Smooth muscle cell (in vitro differentiated cells): ENCODE data around the gene OTOP1. TPM values are rescaled to one million over a fixed set of nuclear protein-coding genes. Genes with fewer than 3 reads are reported as not detected.
"Not testable (repeated sequence)": the region's sequence is repeated elsewhere in the genome, so short reads cannot be mapped to it uniquely, and the experiment has no call there.

Experiments
- DNase-seq: peaks from one replicate; lab custom pipeline; 2025; ENCODE audit not compliant: unreplicated experiment; lab: John Stamatoyannopoulos, UW
- H2AFZ ChIP-seq: fragments of 200-600 bp; sonication (generic); 2 replicates; pipeline ENCODE4 v1.6.0; 2016; ENCODE audit warnings: antibody characterized with exemption, low read depth, mild to moderate bottlenecking
- H3F3A ChIP-seq: fragments of 200-600 bp; sonication (generic); 2 replicates; pipeline ENCODE4 v1.6.0; 2017; ENCODE audit warnings: antibody characterized with exemption, low read depth
- H3K27ac ChIP-seq: fragments of 200-600 bp; sonication (generic); 2 replicates; pipeline ENCODE4 v1.5.1; 2016; ENCODE audit warnings: low read depth, mild to moderate bottlenecking
- H3K27me3 ChIP-seq: fragments of 200-600 bp; sonication (generic); 2 replicates; pipeline ENCODE4 v1.6.1; 2016; ENCODE audit warnings: low read depth, mild to moderate bottlenecking
- H3K36me3 ChIP-seq: fragments of 200-600 bp; sonication (generic); 2 replicates; pipeline ENCODE4 v1.5.1; 2016; ENCODE audit warnings: low read depth
- H3K4me1 ChIP-seq: fragments of 200-600 bp; sonication (generic); 2 replicates; pipeline ENCODE4 v1.5.1; 2016; ENCODE audit warnings: low read depth
- H3K4me2 ChIP-seq: fragments of 200-600 bp; sonication (generic); 2 replicates; pipeline ENCODE4 v1.6.0; 2016; ENCODE audit warnings: mild to moderate bottlenecking
- H3K4me3 ChIP-seq: fragments of 200-600 bp; sonication (generic); 2 replicates; pipeline ENCODE4 v1.5.1; 2016; ENCODE audit warnings: mild to moderate bottlenecking
- H3K79me2 ChIP-seq: fragments of 200-600 bp; sonication (generic); 2 replicates; pipeline ENCODE4 v1.6.0; 2016; ENCODE audit warnings: low read depth, mild to moderate bottlenecking
- H3K9ac ChIP-seq: fragments of 200-600 bp; sonication (generic); 2 replicates; pipeline ENCODE4 v1.6.0; 2016; ENCODE audit warnings: low read depth
- H3K9me3 ChIP-seq: fragments of 200-600 bp; sonication (generic); replicated peaks from 2 replicates; pipeline ENCODE4 v1.5.1; 2016; ENCODE audit warnings: low read depth
- H4K20me1 ChIP-seq: fragments of 200-600 bp; sonication (generic); 2 replicates; pipeline ENCODE4 v1.6.0; 2016; ENCODE audit warnings: low read depth
- CTCF ChIP-seq: fragments of 200-600 bp; sonication (generic); IDR thresholded peaks from 2 replicates; pipeline ENCODE4 v1.5.1; 2017; ENCODE audit warnings: borderline replicate concordance, mild to moderate bottlenecking, antibody characterized with exemption; ENCODE audit not compliant: insufficient read depth, poor library complexity, severe bottlenecking
- WGBS: methylation state at CpG from one replicate; pipeline ENCODE4 v1.1.7; 2016; ENCODE audit warnings: low lambda C conversion rate; 5-methylcytosine and 5-hydroxymethylcytosine counted together
- polyA plus RNA-seq: library from polyadenylated mRNA; unstranded; fragments of >200 nt; fragmentation: Nextera tagmentation; extraction: Ambion mirVana; gene quantifications from 2 replicates; pipeline ENCODE4 v1.2.1, GENCODE V29; 2016
- total RNA-seq: library from RNA; depleted of rRNA; stranded (reverse); fragments of >200 nt; gene quantifications from 2 replicates; pipeline ENCODE4 v1.2.3, GENCODE V29; 2014

The OTOP1 gene
- total and polyA plus RNA-seq, 2 experiments from 2014 or later: not detected

DNA sequence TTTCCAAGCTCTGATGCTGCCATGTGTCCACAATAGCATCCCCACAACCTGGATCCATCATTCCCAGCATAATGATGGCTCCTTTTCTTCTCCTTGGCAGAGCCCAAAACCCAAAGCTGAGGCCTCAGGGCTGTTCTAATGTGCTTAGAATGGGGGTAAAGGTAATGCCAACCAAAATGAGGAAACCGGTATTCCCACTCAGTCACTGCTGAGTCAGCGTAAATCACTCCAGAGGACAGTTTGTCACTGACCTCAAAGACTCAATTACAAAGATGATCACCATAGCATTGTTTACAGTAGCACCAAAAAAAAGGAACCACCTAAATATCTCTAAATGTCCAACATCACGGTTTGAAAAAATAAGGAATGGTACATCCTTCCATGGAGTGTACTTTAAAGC, 41.2 kb downstream of the OTOP1 start:
- no peaks in the 10 kb centered on the region for H3F3A ChIP-seq
- no peaks in the 10 kb centered on the region for H3K79me2 ChIP-seq
- WGBS: 87% methylated on average over 3 of the region's 3 CpGs
- no peaks in the 10 kb centered on the region for H3K36me3 ChIP-seq
- H3K4me1 ChIP-seq: no peaks in the 10 kb centered on the region
- H3K4me2 ChIP-seq: no peak overlapping the region
- H3K9me3 ChIP-seq: no peaks in the 10 kb centered on the region
- H3K9ac ChIP-seq: no peak overlapping the region
- DNase-seq: no peak
- no peaks in the 10 kb centered on the region for H4K20me1 ChIP-seq
- no peak for TF ChIP-seq CTCF
- no peak overlapping the region for H3K27ac ChIP-seq
- H3K4me3 ChIP-seq: no peak overlapping the region
- no peak overlapping the region for H2AFZ ChIP-seq
- peaks cover 15% of the 10 kb centered on the region for H3K27me3 ChIP-seq

DNA sequence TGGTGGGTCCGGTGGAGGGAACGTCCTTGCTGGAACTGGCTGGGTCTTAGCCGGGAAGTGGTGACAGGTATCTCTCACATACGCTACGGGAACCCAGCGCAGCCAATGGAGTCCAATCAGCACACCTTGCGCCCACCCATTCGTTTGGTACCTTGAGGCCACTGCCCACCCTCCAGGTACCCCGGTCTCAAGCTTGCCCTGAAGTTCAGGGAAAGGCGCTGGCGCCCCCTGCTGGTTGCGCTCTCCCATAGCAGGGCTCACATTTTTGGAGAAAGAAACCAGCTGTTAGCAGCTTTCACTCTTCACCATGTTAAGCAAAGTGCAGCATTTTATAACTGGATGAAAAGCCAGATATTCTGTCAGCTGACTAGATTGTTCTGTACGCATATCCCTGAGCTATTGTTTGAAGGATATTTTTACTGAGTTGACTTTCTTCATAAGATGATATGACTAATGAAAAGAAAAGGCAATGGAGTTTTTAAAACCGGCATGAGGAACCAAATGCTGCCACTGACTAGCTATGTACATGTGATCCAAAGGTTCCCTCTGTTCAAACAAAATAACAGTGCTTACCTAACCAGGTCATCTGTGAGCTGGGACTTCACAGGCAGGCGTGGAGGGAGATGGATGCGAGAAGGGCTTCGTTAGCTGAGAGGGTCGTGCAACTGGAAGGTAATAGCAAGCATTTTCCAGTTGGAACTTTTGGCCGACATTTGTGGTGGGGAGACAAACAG, 43.7 kb downstream of the OTOP1 start:
- H3F3A ChIP-seq: no peaks in the 10 kb centered on the region
- no peak for DNase-seq

DNA sequence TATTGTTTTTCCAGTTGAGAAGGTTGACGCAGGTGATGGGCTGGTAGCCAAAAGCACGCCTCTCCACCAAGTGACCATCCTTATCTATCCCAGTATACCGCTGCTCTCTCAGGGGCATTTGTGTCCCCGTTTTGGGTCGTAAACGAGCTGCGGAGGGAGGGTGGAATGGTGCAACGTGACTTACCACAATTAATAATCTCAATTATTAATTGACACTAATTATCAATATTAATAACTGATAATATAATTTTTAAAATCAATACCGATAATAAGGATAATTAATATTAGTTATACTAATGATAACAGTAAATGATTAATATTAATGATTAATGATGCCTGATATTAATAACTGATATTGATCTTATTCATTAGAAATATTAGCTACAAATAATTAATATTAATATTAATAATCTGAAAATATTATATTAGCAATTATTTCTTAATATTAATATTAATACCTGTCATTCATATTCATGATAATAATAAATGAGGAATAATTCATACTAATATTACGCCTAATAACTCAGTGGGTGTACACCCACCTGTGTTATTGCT, 56.1 kb downstream of the OTOP1 start:
- no peaks in the 10 kb centered on the region for H3K79me2 ChIP-seq
- H3K27me3 ChIP-seq: peaks cover 14% of the 10 kb centered on the region
- no peak overlapping the region for H3K27ac ChIP-seq
- H3K9me3 ChIP-seq: no peaks in the 10 kb centered on the region
- DNase-seq: no peak
- no peaks in the 10 kb centered on the region for H3K36me3 ChIP-seq
- H3F3A ChIP-seq: no peaks in the 10 kb centered on the region
- 93% methylated on average over 10 of the region's 10 CpGs for WGBS
- no peak overlapping the region for H3K9ac ChIP-seq
- no peak for TF ChIP-seq CTCF
- no peak overlapping the region for H2AFZ ChIP-seq
- H3K4me1 ChIP-seq: no peaks in the 10 kb centered on the region
- no peaks in the 10 kb centered on the region for H4K20me1 ChIP-seq
- H3K4me3 ChIP-seq: no peak overlapping the region
- H3K4me2 ChIP-seq: no peak overlapping the region

More for the DNA sequence above, 43.7 kb downstream of the OTOP1 start:
- no peak overlapping the region for H3K27ac ChIP-seq
- 45% methylated on average over 19 of the region's 19 CpGs for WGBS
- H3K79me2 ChIP-seq: no peaks in the 10 kb centered on the region
- H2AFZ ChIP-seq: no peak overlapping the region
- TF ChIP-seq CTCF: peak; percentile 86
- H3K36me3 ChIP-seq: no peaks in the 10 kb centered on the region
- H4K20me1 ChIP-seq: no peaks in the 10 kb centered on the region
- H3K4me2 ChIP-seq: no peak overlapping the region
- H3K27me3 ChIP-seq: peaks cover 21% of the 10 kb centered on the region
- H3K4me3 ChIP-seq: no peak overlapping the region
- H3K9ac ChIP-seq: no peak overlapping the region
- no peaks in the 10 kb centered on the region for H3K9me3 ChIP-seq
- H3K4me1 ChIP-seq: no peaks in the 10 kb centered on the region

GRCh38 chr4:4167981-4168780, 58.5 kb downstream of the OTOP1 start:
- not testable (repeated sequence) for H3K9me3 ChIP-seq, H2AFZ ChIP-seq, H3K27ac ChIP-seq, H4K20me1 ChIP-seq, DNase-seq, H3K4me1 ChIP-seq, H3K4me2 ChIP-seq, H3K9ac ChIP-seq, H3K36me3 ChIP-seq, H3F3A ChIP-seq, H3K4me3 ChIP-seq, H3K27me3 ChIP-seq, H3K79me2 ChIP-seq
- WGBS: 90% methylated on average over 18 of the region's 19 CpGs

DNA sequence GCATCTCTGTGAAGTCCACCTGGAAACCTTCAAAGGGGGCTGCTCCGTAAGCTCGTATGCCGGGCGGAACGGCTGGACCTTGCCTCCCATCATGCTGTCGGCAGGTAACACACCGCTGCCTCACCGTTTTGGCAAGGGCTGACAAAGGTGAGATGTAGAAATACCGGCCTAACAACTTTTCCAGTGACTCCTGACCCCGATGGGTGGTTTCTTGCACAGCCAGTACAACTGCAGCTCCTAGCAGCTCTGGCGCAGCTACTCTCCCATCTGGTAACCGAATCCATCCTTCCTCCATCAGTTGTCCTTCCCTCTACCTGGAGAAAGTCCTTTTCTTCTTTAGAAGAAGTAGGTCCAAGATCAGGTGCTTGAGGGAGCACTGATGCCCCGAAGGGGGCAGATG, 59.7 kb downstream of the OTOP1 start:
- not testable (repeated sequence) for H3K4me2 ChIP-seq, H3K9ac ChIP-seq, H3K4me3 ChIP-seq, H3K9me3 ChIP-seq, DNase-seq, H3K79me2 ChIP-seq, H3K4me1 ChIP-seq, H3K27me3 ChIP-seq, H4K20me1 ChIP-seq, H3K36me3 ChIP-seq, H3K27ac ChIP-seq, H2AFZ ChIP-seq, H3F3A ChIP-seq
- 68% methylated on average over 13 of the region's 13 CpGs for WGBS
